Trophoblast cell (in vitro differentiated cells and primary cell): Measurements from ENCODE around the gene SERPINA10.

Experiments
- DNase-seq, 2 donors: peaks; one replicate each; pipeline ENCODE4 v3.0.0-alpha.2; 2016
- H2AFZ ChIP-seq: 2 replicates; pipeline ENCODE4 v1.6.1; 2013; ENCODE audit warnings: low read length, moderate library complexity, mild to moderate bottlenecking; ENCODE audit not compliant: insufficient read depth, poor library complexity
- H2AK5ac ChIP-seq: 2 replicates; pipeline ENCODE4 v1.6.1; 2013; ENCODE audit warnings: mild to moderate bottlenecking, low read length
- H2BK120ac ChIP-seq: 2 replicates; pipeline ENCODE4 v1.6.1; 2013; ENCODE audit warnings: low read length, mild to moderate bottlenecking, moderate library complexity; ENCODE audit not compliant: insufficient read depth, poor library complexity
- H2BK12ac ChIP-seq: 2 replicates; pipeline ENCODE4 v1.6.1; 2013; ENCODE audit warnings: mild to moderate bottlenecking, low read length, moderate library complexity
- H2BK5ac ChIP-seq: 2 replicates; pipeline ENCODE4 v1.6.1; 2013; ENCODE audit warnings: low read length, low read depth, moderate library complexity, mild to moderate bottlenecking; ENCODE audit not compliant: poor library complexity
- H3K14ac ChIP-seq: 2 replicates; pipeline ENCODE4 v1.6.1; 2013; ENCODE audit warnings: mild to moderate bottlenecking, low read length
- H3K18ac ChIP-seq: 2 replicates; pipeline ENCODE4 v1.6.1; 2013; ENCODE audit warnings: mild to moderate bottlenecking, low read length
- H3K23ac ChIP-seq: 2 replicates; pipeline ENCODE4 v1.6.1; 2013; ENCODE audit warnings: low read length
- H3K27ac ChIP-seq: 2 replicates; pipeline ENCODE4 v1.5.1; 2013; ENCODE audit warnings: low read depth, mild to moderate bottlenecking, inconsistent platforms, low read length, moderate library complexity
- H3K27me3 ChIP-seq: 2 replicates; pipeline ENCODE4 v1.6.1; 2013; ENCODE audit warnings: inconsistent platforms, mild to moderate bottlenecking, low read length, moderate library complexity; ENCODE audit not compliant: insufficient read depth
- H3K36me3 ChIP-seq, 2 experiments: 1 replicate in 1 of 2; 2 replicates in 1 of 2; pipeline ENCODE4 v1.6.1; 2013; ENCODE audit warnings: low read length in 2 of 2, mild to moderate bottlenecking in 2 of 2, moderate library complexity in 1 of 2; ENCODE audit not compliant: insufficient read depth in 2 of 2, control insufficient read depth in 1 of 2
- H3K4ac ChIP-seq: 2 replicates; pipeline ENCODE4 v1.6.1; 2013; ENCODE audit warnings: low read depth, mild to moderate bottlenecking, low read length, moderate library complexity
- H3K4me1 ChIP-seq, 2 experiments: 1 replicate in 1 of 2; 2 replicates in 1 of 2; pipeline ENCODE4 v1.6.1; 2013; ENCODE audit warnings: low read length in 2 of 2, mild to moderate bottlenecking in 2 of 2, moderate library complexity in 1 of 2; ENCODE audit not compliant: insufficient read depth in 2 of 2, control insufficient read depth in 1 of 2
- H3K4me2 ChIP-seq: 2 replicates; pipeline ENCODE4 v1.6.1; 2013; ENCODE audit warnings: inconsistent platforms, mild to moderate bottlenecking, low read length, moderate library complexity
- H3K4me3 ChIP-seq: 2 replicates; pipeline ENCODE4 v1.5.1; 2013; ENCODE audit warnings: mild to moderate bottlenecking, low read depth, low read length, inconsistent platforms
- H3K79me1 ChIP-seq: one replicate; pipeline ENCODE4 v1.6.1; 2013; ENCODE audit warnings: low read length
- H3K79me2 ChIP-seq: 2 replicates; pipeline ENCODE4 v1.6.1; 2013; ENCODE audit warnings: low read length, mild to moderate bottlenecking; ENCODE audit not compliant: control insufficient read depth, insufficient read depth, poor library complexity
- H3K9ac ChIP-seq: 2 replicates; pipeline ENCODE4 v1.6.1; 2013; ENCODE audit warnings: mild to moderate bottlenecking, low read length
- H3K9me3 ChIP-seq: 2 replicates; pipeline ENCODE4 v1.6.1; 2013; ENCODE audit warnings: low read depth, mild to moderate bottlenecking, control low read depth, inconsistent platforms, low read length; ENCODE audit not compliant: insufficient read depth
- H4K12ac ChIP-seq: 2 replicates; pipeline ENCODE4 v1.6.1; 2013; ENCODE audit warnings: low read depth, mild to moderate bottlenecking, low read length, moderate library complexity
- H4K8ac ChIP-seq: 2 replicates; pipeline ENCODE4 v1.6.1; 2013; ENCODE audit warnings: low read depth, mild to moderate bottlenecking, low read length, moderate library complexity
- H4K91ac ChIP-seq: one replicate; pipeline ENCODE4 v1.6.1; 2013; ENCODE audit warnings: low read depth, mild to moderate bottlenecking, low read length, moderate library complexity
- WGBS: extraction: QIAGEN DNeasy Blood & Tissue Kit; methylation state at CpG from one replicate; pipeline ENCODE4 v1.1.7; 2013; ENCODE audit warnings: missing lambda C conversion rate; ENCODE audit not compliant: insufficient read length, insufficient coverage; ENCODE audit errors: extremely low coverage; 5-methylcytosine and 5-hydroxymethylcytosine counted together

Gene SERPINA10

GRCh38 chr14:94329857-94330256, 36.8 kb upstream of the SERPINA10 start:
- H4K12ac ChIP-seq = no peak overlapping the region
- no peak overlapping the region for H3K4me2 ChIP-seq
- H2BK120ac ChIP-seq = no peak overlapping the region
- H3K79me1 ChIP-seq = no peaks in the 10 kb centered on the region
- no peaks in the 10 kb centered on the region for H3K4me1 ChIP-seq
- no peak overlapping the region for H2BK5ac ChIP-seq
- H3K27ac ChIP-seq = no peak overlapping the region
- WGBS = no CpG with 5 or more reads among the region's 4 CpGs
- no peak overlapping the region for H2BK12ac ChIP-seq
- no peak for DNase-seq
- H4K91ac ChIP-seq = no peak overlapping the region
- no peaks in the 10 kb centered on the region for H3K79me2 ChIP-seq
- H3K4me3 ChIP-seq = no peak overlapping the region
- no peak overlapping the region for H2AFZ ChIP-seq
- H3K4ac ChIP-seq = no peak overlapping the region
- no peak overlapping the region for H2AK5ac ChIP-seq
- H3K14ac ChIP-seq = no peak overlapping the region
- H3K36me3 ChIP-seq = no peaks in the 10 kb centered on the region
- no peak overlapping the region for H4K8ac ChIP-seq
- no peaks in the 10 kb centered on the region for H3K9me3 ChIP-seq
- H3K9ac ChIP-seq = no peak overlapping the region
- H3K23ac ChIP-seq = no peak overlapping the region
- no peaks in the 10 kb centered on the region for H3K27me3 ChIP-seq
- no peak overlapping the region for H3K18ac ChIP-seq

GRCh38 chr14:94328196-94328595, 35.1 kb upstream of the SERPINA10 start:
- H2AFZ ChIP-seq = no peak overlapping the region
- no peaks in the 10 kb centered on the region for H3K4me1 ChIP-seq
- no peak for DNase-seq
- H3K4ac ChIP-seq = no peak overlapping the region
- no peak overlapping the region for H2AK5ac ChIP-seq
- no peak overlapping the region for H4K12ac ChIP-seq
- no peak overlapping the region for H4K91ac ChIP-seq
- H3K23ac ChIP-seq = no peak overlapping the region
- H3K36me3 ChIP-seq = no peaks in the 10 kb centered on the region
- H3K79me2 ChIP-seq = no peaks in the 10 kb centered on the region
- H3K9ac ChIP-seq = no peak overlapping the region
- H3K18ac ChIP-seq = no peak overlapping the region
- no peaks in the 10 kb centered on the region for H3K9me3 ChIP-seq
- no peaks in the 10 kb centered on the region for H3K27me3 ChIP-seq
- H2BK12ac ChIP-seq = no peak overlapping the region
- H3K79me1 ChIP-seq = no peaks in the 10 kb centered on the region
- no peak overlapping the region for H3K4me3 ChIP-seq
- no peak overlapping the region for H3K27ac ChIP-seq
- no peak overlapping the region for H3K14ac ChIP-seq
- H2BK120ac ChIP-seq = no peak overlapping the region
- no peak overlapping the region for H3K4me2 ChIP-seq
- no CpG with 5 or more reads among the region's 2 CpGs for WGBS
- no peak overlapping the region for H4K8ac ChIP-seq
- H2BK5ac ChIP-seq = no peak overlapping the region

GRCh38 chr14:94322648-94323570, 29.8 kb upstream of the SERPINA10 start, which contains the start of gene SERPINA6:
SERPINA6 (minus strand) TSS chr14:94323336; CDS start chr14:94314648, 8,688 bp downstream.
- H2BK12ac ChIP-seq = no peak within 1 kb of the TSS
- DNase-seq = no peak
- no peak within 1 kb of the TSS for H3K4me2 ChIP-seq
- no peaks in the 10 kb centered on the region for H3K4me1 ChIP-seq
- no peaks in the 10 kb centered on the region for H3K79me1 ChIP-seq
- no peak within 1 kb of the TSS for H3K23ac ChIP-seq
- no peaks in the 10 kb centered on the region for H3K27me3 ChIP-seq
- H3K4me3 ChIP-seq = no peak within 1 kb of the TSS
- no peak within 1 kb of the TSS for H3K4ac ChIP-seq
- H2AK5ac ChIP-seq = no peak within 1 kb of the TSS
- no peaks in the 10 kb centered on the region for H3K36me3 ChIP-seq
- H3K79me2 ChIP-seq = no peaks in the 10 kb centered on the region
- peaks cover 2% of the 10 kb centered on the region for H3K9me3 ChIP-seq
- H2AFZ ChIP-seq = no peak within 1 kb of the TSS
- no peak within 1 kb of the TSS for H4K12ac ChIP-seq
- H2BK5ac ChIP-seq = no peak within 1 kb of the TSS
- H2BK120ac ChIP-seq = no peak within 1 kb of the TSS
- H4K8ac ChIP-seq = no peak within 1 kb of the TSS
- WGBS = no CpG with 5 or more reads among the region's 15 CpGs
- no peak within 1 kb of the TSS for H4K91ac ChIP-seq
- H3K18ac ChIP-seq = no peak within 1 kb of the TSS
- no peak within 1 kb of the TSS for H3K27ac ChIP-seq
- no peak within 1 kb of the TSS for H3K9ac ChIP-seq
- no peak within 1 kb of the TSS for H3K14ac ChIP-seq

GRCh38 chr14:94321421-94322271, 28.6 kb upstream of the SERPINA10 start:
- no peak overlapping the region for H4K91ac ChIP-seq
- H3K4ac ChIP-seq = no peak overlapping the region
- H3K23ac ChIP-seq = no peak overlapping the region
- H4K8ac ChIP-seq = no peak overlapping the region
- no peak overlapping the region for H3K14ac ChIP-seq
- H3K27ac ChIP-seq = no peak overlapping the region
- peaks cover 2% of the 10 kb centered on the region for H3K9me3 ChIP-seq
- no peak overlapping the region for H2BK120ac ChIP-seq
- H3K4me3 ChIP-seq = no peak overlapping the region
- H3K9ac ChIP-seq = no peak overlapping the region
- no peak overlapping the region for H2AK5ac ChIP-seq
- no peaks in the 10 kb centered on the region for H3K79me2 ChIP-seq
- H2AFZ ChIP-seq = no peak overlapping the region
- no peaks in the 10 kb centered on the region for H3K4me1 ChIP-seq
- DNase-seq = no peak
- H3K79me1 ChIP-seq = no peaks in the 10 kb centered on the region
- WGBS = no CpG with 5 or more reads among the region's 5 CpGs
- no peaks in the 10 kb centered on the region for H3K27me3 ChIP-seq
- H3K4me2 ChIP-seq = no peak overlapping the region
- no peak overlapping the region for H2BK5ac ChIP-seq
- no peaks in the 10 kb centered on the region for H3K36me3 ChIP-seq
- no peak overlapping the region for H2BK12ac ChIP-seq
- no peak overlapping the region for H3K18ac ChIP-seq
- H4K12ac ChIP-seq = no peak overlapping the region
